IMR-90 (cell line): ENCODE measurements around the gene C2CD4D. TPM values are rescaled to one million over a fixed set of nuclear protein-coding genes. Genes with fewer than 3 reads are reported as not detected.

Experiments
- ATAC-seq: fragments of 200-7000 bp; cut with Tn5 transposase; 2 replicates; pipeline ENCODE4 v1.9.1; 2020; ENCODE audit warnings: low read depth, mild to moderate bottlenecking, moderate library complexity
- BruUV-seq: library from RNA; stranded (reverse); fragments of 400-500 nt; replicated peaks from 2 replicates; lab custom pipeline; 2021; lab: Mats Ljungman, UMichigan
- CTCF ChIA-PET: fragments of 300-600 bp; formaldehyde crosslinking; extraction: SDS; loops from one replicate; lab custom pipeline; 2021; ENCODE audit warnings: antibody characterized with exemption; lab: Yijun Ruan, JAX
- POLR2A ChIA-PET: fragments of 300-600 bp; sonication (Branson Sonifier 250); formaldehyde crosslinking; loops from one replicate; lab custom pipeline; 2022; ENCODE audit warnings: antibody characterized with exemption; ENCODE audit not compliant: unreplicated experiment; lab: Charles Lee
- DNase-seq: peaks from one replicate; pipeline ENCODE4 v3.0.0; 2013
- H2AFZ ChIP-seq: replicated peaks from 2 replicates; pipeline ENCODE3; 2013; ENCODE audit warnings: low read length, mild to moderate bottlenecking; ENCODE audit not compliant: poor library complexity
- H2AK5ac ChIP-seq: 2 replicates; pipeline ENCODE4 v1.6.1; 2013; ENCODE audit warnings: low read depth, low read length, inconsistent platforms
- H2AK9ac ChIP-seq: replicated peaks from 2 replicates; pipeline ENCODE3; 2013; ENCODE audit warnings: mild to moderate bottlenecking, low read depth, low read length, moderate library complexity; ENCODE audit not compliant: poor library complexity
- H2BK120ac ChIP-seq: 2 replicates; pipeline ENCODE4 v1.6.1; 2013; ENCODE audit warnings: low read depth, low read length, inconsistent platforms
- H2BK15ac ChIP-seq: 3 replicates; pipeline ENCODE4 v1.6.1; 2013; ENCODE audit warnings: low read depth, low read length, inconsistent platforms
- H2BK20ac ChIP-seq: 2 replicates; pipeline ENCODE4 v1.6.1; 2013; ENCODE audit warnings: low read depth, mild to moderate bottlenecking, inconsistent platforms, low read length, moderate library complexity
- H2BK5ac ChIP-seq: 2 replicates; pipeline ENCODE4 v1.6.1; 2013; ENCODE audit warnings: mild to moderate bottlenecking, low read depth, low read length, inconsistent platforms; ENCODE audit not compliant: poor library complexity, severe bottlenecking
- H3K14ac ChIP-seq: replicated peaks from 2 replicates; pipeline ENCODE4 v1.6.1; 2013; ENCODE audit warnings: low read depth, low read length, inconsistent platforms
- H3K18ac ChIP-seq: 2 replicates; pipeline ENCODE4 v1.6.1; 2013; ENCODE audit warnings: low read depth, low read length, control low read depth
- H3K23ac ChIP-seq: 2 replicates; pipeline ENCODE4 v1.6.1; 2013; ENCODE audit warnings: low read depth, low read length, inconsistent platforms
- H3K27ac ChIP-seq: 2 replicates; pipeline ENCODE4 v1.5.1; 2013; ENCODE audit warnings: mild to moderate bottlenecking, control low read depth, low read length; ENCODE audit not compliant: insufficient read depth
- H3K27me3 ChIP-seq: 2 replicates; pipeline ENCODE4 v1.6.1; 2013; ENCODE audit warnings: low read length; ENCODE audit not compliant: control insufficient read depth, insufficient read depth
- H3K36me3 ChIP-seq: 2 replicates; pipeline ENCODE4 v1.6.1; 2013; ENCODE audit warnings: low read length, mixed read lengths; ENCODE audit not compliant: control insufficient read depth, insufficient read depth
- H3K4ac ChIP-seq: 2 replicates; pipeline ENCODE4 v1.6.1; 2013; ENCODE audit warnings: low read depth, low read length, inconsistent platforms
- H3K4me1 ChIP-seq: 2 replicates; pipeline ENCODE4 v1.6.1; 2013; ENCODE audit warnings: low read length, mixed read lengths; ENCODE audit not compliant: control insufficient read depth, insufficient read depth
- H3K4me2 ChIP-seq: 2 replicates; pipeline ENCODE4 v1.6.1; 2013; ENCODE audit warnings: low read depth, mild to moderate bottlenecking, control low read depth, low read length, moderate library complexity
- H3K4me3 ChIP-seq: 2 replicates; pipeline ENCODE4 v1.5.1; 2013; ENCODE audit warnings: low read depth, mild to moderate bottlenecking, control low read depth, low read length, moderate library complexity; ENCODE audit not compliant: insufficient read depth
- H3K56ac ChIP-seq: 2 replicates; pipeline ENCODE4 v1.6.1; 2013; ENCODE audit warnings: low read length, inconsistent platforms; ENCODE audit not compliant: insufficient read depth; ENCODE audit errors: extremely low read depth
- H3K79me1 ChIP-seq, 2 experiments: 2 replicates each; pipeline ENCODE4 v1.6.1; 2013; ENCODE audit warnings: low read length in 2 of 2, inconsistent platforms in 1 of 2, low read depth in 1 of 2
- H3K9ac ChIP-seq: 2 replicates; pipeline ENCODE4 v1.6.1; 2013; ENCODE audit warnings: low read depth, low read length, control low read depth
- H3K9me1 ChIP-seq: 2 replicates; pipeline ENCODE4 v1.6.1; 2013; ENCODE audit warnings: low read length, inconsistent platforms; ENCODE audit not compliant: insufficient read depth
- H3K9me3 ChIP-seq: 2 replicates; pipeline ENCODE4 v1.6.1; 2013; ENCODE audit warnings: low read length; ENCODE audit not compliant: control insufficient read depth, insufficient read depth
- H4K20me1 ChIP-seq: 2 replicates; pipeline ENCODE4 v1.6.1; 2013; ENCODE audit warnings: low read length, inconsistent platforms; ENCODE audit not compliant: insufficient read depth
- H4K5ac ChIP-seq: 2 replicates; pipeline ENCODE4 v1.6.1; 2013; ENCODE audit warnings: mild to moderate bottlenecking, low read depth, low read length, control low read depth
- H4K8ac ChIP-seq, 2 experiments: 2 replicates each; pipeline ENCODE4 v1.6.1; 2013; ENCODE audit warnings: low read depth in 2 of 2, low read length in 2 of 2, control low read depth in 1 of 2, inconsistent platforms in 1 of 2
- H4K91ac ChIP-seq: 2 replicates; pipeline ENCODE4 v1.6.1; 2013; ENCODE audit warnings: low read depth, low read length, inconsistent platforms; ENCODE audit not compliant: insufficient read depth
- CEBPB ChIP-seq: IDR thresholded peaks from 2 replicates; pipeline ENCODE4 v1.6.1; 2012; ENCODE audit warnings: low read depth, low read length, improper control_type of control experiment
- MXI1 ChIP-seq: IDR thresholded peaks from 2 replicates; pipeline ENCODE4 v1.6.1; 2012; ENCODE audit warnings: low read depth, mild to moderate bottlenecking, low read length, moderate library complexity, borderline replicate concordance
- NFE2L2 ChIP-seq: fragments of 150-350 bp; IDR thresholded peaks from 2 replicates; pipeline ENCODE4 v1.6.1; 2016; ENCODE audit warnings: low read depth, mild to moderate bottlenecking, low read length
- POLR2A ChIP-seq: IDR thresholded peaks from 2 replicates; pipeline ENCODE4 v1.6.1; 2012; ENCODE audit warnings: mild to moderate bottlenecking, low read depth, low read length
- RAD21 ChIP-seq: IDR thresholded peaks from 2 replicates; pipeline ENCODE4 v1.6.1; 2012; ENCODE audit warnings: low read length, improper control_type of control experiment
- RCOR1 ChIP-seq: IDR thresholded peaks from 2 replicates; pipeline ENCODE4 v1.6.1; 2012; ENCODE audit warnings: mild to moderate bottlenecking, low read length, improper control_type of control experiment; ENCODE audit not compliant: insufficient replicate concordance
- WGBS, 2 experiments: methylation state at CpG; one replicate each; pipeline versions ENCODE4 v1.1.5 to v1.1.7; 2013; ENCODE audit warnings: missing lambda C conversion rate in 2 of 2; ENCODE audit not compliant: insufficient read length in 1 of 2; ENCODE audit errors: extremely low coverage in 2 of 2; 5-methylcytosine and 5-hydroxymethylcytosine counted together
- dilution Hi-C: fragments of 300-500 bp; cut with HindIII; formaldehyde crosslinking; loops from one replicate; pipeline ENCODE4 v1.14.3; 2018; ENCODE audit warnings: low sequenced_read_pairs; ENCODE audit not compliant: unreplicated experiment
- in situ Hi-C: fragments of 300-500 bp; cut with MboI; formaldehyde crosslinking; loops from 3 replicates; pipeline ENCODE4 v1.14.3; 2019; ENCODE audit warnings: low sequenced_read_pairs, inconsistent platforms, mixed read lengths
- intact Hi-C: fragments of 100-400 bp; cut with micrococcal nuclease; formaldehyde crosslinking; loops from 2 replicates; pipeline ENCODE4 v1.10.0; 2022
- polyA plus RNA-seq, 3 experiments: library from polyadenylated mRNA; depleted of rRNA; stranded (reverse); fragments of >200 nt; gene quantifications; 2 replicates each; pipeline ENCODE4 v1.2.3, GENCODE V29; 2012; ENCODE audit warnings: low replicate concordance in 1 of 3
- total RNA-seq: library from RNA; depleted of rRNA; stranded (reverse); fragments of >200 nt; gene quantifications from 2 replicates; pipeline ENCODE4 v1.2.3, GENCODE V29; 2012
- TF ChIP-seq, protein P1 (sequence below): fragments of 150-350 bp; IDR thresholded peaks from 2 replicates; pipeline ENCODE4 v1.6.1; 2016; ENCODE audit warnings: low read depth, mild to moderate bottlenecking, low read length, moderate library complexity, borderline replicate concordance

C2CD4D gene
- total and polyA plus RNA-seq, 2 of the 4 experiments (the other 2 are of a cell fraction) = not detected

DNA sequence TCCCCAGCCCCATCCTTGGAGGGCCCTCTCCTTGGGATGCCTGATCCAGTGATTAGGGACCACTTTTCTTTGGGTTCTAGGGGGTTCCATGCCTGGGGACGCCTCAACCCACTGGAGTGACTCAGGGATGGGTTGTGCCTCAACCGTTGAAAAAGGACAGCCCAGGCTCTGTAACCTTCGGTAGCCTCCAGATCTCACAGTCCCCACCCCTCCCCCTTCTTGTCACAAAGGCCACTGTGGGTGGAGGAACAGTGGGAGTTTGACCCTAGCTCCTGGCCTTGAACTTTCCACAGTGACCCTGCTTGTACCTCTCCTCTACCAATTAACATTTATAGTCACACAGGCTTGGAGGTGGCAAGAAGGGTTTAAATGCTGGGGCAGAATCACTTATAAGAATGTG lies 5.4 kb downstream of the C2CD4D start:
- CTCF ChIA-PET = no interaction called here

More for the DNA sequence above, 5.4 kb downstream of the C2CD4D start:
- Histone ChIP-seq H4K8ac (no peak overlapping the region), H3K23ac (no peak overlapping the region), H4K20me1 (no peaks in the 10 kb centered on the region), H3K14ac (no peak overlapping the region), H2AK9ac (no peak overlapping the region), H3K4ac (no peak overlapping the region), H3K56ac (no peak overlapping the region), H2BK5ac (no peak overlapping the region), H2BK20ac (no peak overlapping the region), H3K9ac (no peak overlapping the region), H3K36me3 (no peaks in the 10 kb centered on the region), H4K5ac (no peak overlapping the region), H2BK15ac (no peak overlapping the region), H4K91ac (no peak overlapping the region), H2AFZ (peak overlapping the region; percentile 19), H3K4me3 (no peak overlapping the region), H3K18ac (no peak overlapping the region), H2BK120ac (no peak overlapping the region), H3K27me3 (peaks cover 58% of the 10 kb centered on the region), H3K9me3 (no peaks in the 10 kb centered on the region), H3K9me1 (no peaks in the 10 kb centered on the region), H3K79me1 (no peaks in the 10 kb centered on the region), H3K4me1 (no peaks in the 10 kb centered on the region; the same call in 1 of the 2 replicates), H3K27ac (no peak overlapping the region), H3K4me2 (no peak overlapping the region), H2AK5ac (no peak overlapping the region)
- ATAC-seq (no peak), DNase-seq (no peak)
- dilution Hi-C loops (no loop called here), intact Hi-C loops (loop anchor here (10.0 kb wide), 1 partner anchor 289 kb away; the partner anchor contains the start of gene TUFT1), in situ Hi-C loops (no loop called here)
- POLR2A ChIA-PET = no interaction called here
- TF ChIP-seq MXI1 (no peak), POLR2A (no peak), CEBPB (no peak), RAD21 (no peak), NFE2L2 (no peak), RCOR1 (no peak)
- TF ChIP-seq, protein P1, sequence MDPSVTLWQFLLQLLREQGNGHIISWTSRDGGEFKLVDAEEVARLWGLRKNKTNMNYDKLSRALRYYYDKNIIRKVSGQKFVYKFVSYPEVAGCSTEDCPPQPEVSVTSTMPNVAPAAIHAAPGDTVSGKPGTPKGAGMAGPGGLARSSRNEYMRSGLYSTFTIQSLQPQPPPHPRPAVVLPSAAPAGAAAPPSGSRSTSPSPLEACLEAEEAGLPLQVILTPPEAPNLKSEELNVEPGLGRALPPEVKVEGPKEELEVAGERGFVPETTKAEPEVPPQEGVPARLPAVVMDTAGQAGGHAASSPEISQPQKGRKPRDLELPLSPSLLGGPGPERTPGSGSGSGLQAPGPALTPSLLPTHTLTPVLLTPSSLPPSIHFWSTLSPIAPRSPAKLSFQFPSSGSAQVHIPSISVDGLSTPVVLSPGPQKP = no peak
- WGBS, 2 experiments = no CpG with 5 or more reads among the region's 3 CpGs
- BruUV-seq = no TSS peak
